ENCODE data around the gene SHMT2. TPM values are rescaled to one million over a fixed set of nuclear protein-coding genes. Genes with fewer than 3 reads are reported as not detected.

The SHMT2 gene
- total RNA-seq, 1 experiment from 2014 or later = 67.1 TPM

DNA sequence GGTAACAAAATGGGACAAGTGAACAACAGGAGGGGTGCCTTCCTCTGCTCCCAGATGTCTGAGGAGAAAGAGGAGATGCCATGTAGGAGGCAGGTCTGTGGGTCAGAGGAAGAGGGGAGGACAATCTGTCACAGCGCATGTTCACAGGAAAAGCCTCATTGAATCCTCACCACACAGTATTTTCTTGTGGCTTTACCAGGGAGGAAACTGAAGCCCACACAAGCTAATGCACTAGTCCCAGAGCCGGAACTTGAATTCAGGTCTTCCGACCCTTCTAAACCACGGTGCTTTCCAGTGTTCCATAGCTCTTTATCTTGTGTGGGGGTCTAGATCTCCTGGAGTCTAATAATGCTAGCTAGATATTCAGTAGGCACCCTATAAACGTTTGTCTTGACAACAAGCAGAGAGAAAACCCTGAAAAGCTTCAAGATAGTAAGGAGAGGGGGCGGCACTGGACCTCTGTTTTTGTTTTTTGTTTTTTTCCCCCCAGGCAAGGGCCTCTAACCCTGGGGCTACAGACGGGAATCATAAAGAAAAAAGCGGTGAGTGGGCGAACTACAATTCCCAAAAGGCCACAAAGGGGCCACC lies 371 bp upstream of the SHMT2 start:
- peak overlapping the region; percentile 96; the same call in 1 of the 2 replicates for H3K27ac ChIP-seq (ENCODE audit: low read length)
- CTCF ChIA-PET = interaction anchor here (0.7 to 2.3 kb wide), 5 partner anchors 10 to 102 kb away, joined by 3 to 17 read pairs (median 3); no protein-coding TSS in a partner anchor
- no peaks in the 10 kb centered on the region; the same call in none of the 2 replicates for H3K36me3 ChIP-seq (ENCODE audit: control insufficient read depth, insufficient read depth, low read length)
- H3K4me3 ChIP-seq (ENCODE audit: low read depth in 2 of 2, low read length in 2 of 2) = peak overlapping the region; percentile 94 to 97
- DNase-seq (ENCODE audit: low read depth, low spot score) (no peak), ATAC-seq (peak; percentile 31)
- no peak for TF ChIP-seq TCF7L2 (IDR thresholded peaks at IDR 0.05; ENCODE audit: low read depth, low read length)
- TF ChIP-seq, protein P1, sequence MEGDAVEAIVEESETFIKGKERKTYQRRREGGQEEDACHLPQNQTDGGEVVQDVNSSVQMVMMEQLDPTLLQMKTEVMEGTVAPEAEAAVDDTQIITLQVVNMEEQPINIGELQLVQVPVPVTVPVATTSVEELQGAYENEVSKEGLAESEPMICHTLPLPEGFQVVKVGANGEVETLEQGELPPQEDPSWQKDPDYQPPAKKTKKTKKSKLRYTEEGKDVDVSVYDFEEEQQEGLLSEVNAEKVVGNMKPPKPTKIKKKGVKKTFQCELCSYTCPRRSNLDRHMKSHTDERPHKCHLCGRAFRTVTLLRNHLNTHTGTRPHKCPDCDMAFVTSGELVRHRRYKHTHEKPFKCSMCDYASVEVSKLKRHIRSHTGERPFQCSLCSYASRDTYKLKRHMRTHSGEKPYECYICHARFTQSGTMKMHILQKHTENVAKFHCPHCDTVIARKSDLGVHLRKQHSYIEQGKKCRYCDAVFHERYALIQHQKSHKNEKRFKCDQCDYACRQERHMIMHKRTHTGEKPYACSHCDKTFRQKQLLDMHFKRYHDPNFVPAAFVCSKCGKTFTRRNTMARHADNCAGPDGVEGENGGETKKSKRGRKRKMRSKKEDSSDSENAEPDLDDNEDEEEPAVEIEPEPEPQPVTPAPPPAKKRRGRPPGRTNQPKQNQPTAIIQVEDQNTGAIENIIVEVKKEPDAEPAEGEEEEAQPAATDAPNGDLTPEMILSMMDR (IDR thresholded peaks at IDR 0.05) = no peak
- no peak for TF ChIP-seq SIN3A (IDR thresholded peaks at IDR 0.05; ENCODE audit: borderline replicate concordance, insufficient read depth, low read depth, low read length)
- TF ChIP-seq POLR2AphosphoS5 (IDR thresholded peaks at IDR 0.05; ENCODE audit: low read depth, low read length) = no peak
- TF ChIP-seq, protein P2, sequence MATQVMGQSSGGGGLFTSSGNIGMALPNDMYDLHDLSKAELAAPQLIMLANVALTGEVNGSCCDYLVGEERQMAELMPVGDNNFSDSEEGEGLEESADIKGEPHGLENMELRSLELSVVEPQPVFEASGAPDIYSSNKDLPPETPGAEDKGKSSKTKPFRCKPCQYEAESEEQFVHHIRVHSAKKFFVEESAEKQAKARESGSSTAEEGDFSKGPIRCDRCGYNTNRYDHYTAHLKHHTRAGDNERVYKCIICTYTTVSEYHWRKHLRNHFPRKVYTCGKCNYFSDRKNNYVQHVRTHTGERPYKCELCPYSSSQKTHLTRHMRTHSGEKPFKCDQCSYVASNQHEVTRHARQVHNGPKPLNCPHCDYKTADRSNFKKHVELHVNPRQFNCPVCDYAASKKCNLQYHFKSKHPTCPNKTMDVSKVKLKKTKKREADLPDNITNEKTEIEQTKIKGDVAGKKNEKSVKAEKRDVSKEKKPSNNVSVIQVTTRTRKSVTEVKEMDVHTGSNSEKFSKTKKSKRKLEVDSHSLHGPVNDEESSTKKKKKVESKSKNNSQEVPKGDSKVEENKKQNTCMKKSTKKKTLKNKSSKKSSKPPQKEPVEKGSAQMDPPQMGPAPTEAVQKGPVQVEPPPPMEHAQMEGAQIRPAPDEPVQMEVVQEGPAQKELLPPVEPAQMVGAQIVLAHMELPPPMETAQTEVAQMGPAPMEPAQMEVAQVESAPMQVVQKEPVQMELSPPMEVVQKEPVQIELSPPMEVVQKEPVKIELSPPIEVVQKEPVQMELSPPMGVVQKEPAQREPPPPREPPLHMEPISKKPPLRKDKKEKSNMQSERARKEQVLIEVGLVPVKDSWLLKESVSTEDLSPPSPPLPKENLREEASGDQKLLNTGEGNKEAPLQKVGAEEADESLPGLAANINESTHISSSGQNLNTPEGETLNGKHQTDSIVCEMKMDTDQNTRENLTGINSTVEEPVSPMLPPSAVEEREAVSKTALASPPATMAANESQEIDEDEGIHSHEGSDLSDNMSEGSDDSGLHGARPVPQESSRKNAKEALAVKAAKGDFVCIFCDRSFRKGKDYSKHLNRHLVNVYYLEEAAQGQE (IDR thresholded peaks at IDR 0.05; ENCODE audit: insufficient read depth in 1 of 2, low read depth in 2 of 2, low read length in 1 of 2) = no peak
- peaks cover 8% of the 10 kb centered on the region; the same call in 1 of the 2 replicates for H3K4me1 ChIP-seq (ENCODE audit: control insufficient read depth, insufficient read depth, low read length)
- no peaks in the 10 kb centered on the region for H3K27me3 ChIP-seq (ENCODE audit: control insufficient read depth, insufficient read depth, low read length)
- POLR2A ChIA-PET = no interaction called here
- H3K9me3 ChIP-seq (ENCODE audit: control insufficient read depth, insufficient read depth, low read depth, low read length) = no peaks in the 10 kb centered on the region
- intact Hi-C loops (cut with micrococcal nuclease; ENCODE audit: unreplicated experiment) (no loop called here), in situ Hi-C loops (cut with HindIII; ENCODE audit: low pct_unique_long_range_greater_than_20kb, low sequenced_read_pairs) (no loop called here)
- BruUV-seq (replicated peaks) = no TSS peak

DNA sequence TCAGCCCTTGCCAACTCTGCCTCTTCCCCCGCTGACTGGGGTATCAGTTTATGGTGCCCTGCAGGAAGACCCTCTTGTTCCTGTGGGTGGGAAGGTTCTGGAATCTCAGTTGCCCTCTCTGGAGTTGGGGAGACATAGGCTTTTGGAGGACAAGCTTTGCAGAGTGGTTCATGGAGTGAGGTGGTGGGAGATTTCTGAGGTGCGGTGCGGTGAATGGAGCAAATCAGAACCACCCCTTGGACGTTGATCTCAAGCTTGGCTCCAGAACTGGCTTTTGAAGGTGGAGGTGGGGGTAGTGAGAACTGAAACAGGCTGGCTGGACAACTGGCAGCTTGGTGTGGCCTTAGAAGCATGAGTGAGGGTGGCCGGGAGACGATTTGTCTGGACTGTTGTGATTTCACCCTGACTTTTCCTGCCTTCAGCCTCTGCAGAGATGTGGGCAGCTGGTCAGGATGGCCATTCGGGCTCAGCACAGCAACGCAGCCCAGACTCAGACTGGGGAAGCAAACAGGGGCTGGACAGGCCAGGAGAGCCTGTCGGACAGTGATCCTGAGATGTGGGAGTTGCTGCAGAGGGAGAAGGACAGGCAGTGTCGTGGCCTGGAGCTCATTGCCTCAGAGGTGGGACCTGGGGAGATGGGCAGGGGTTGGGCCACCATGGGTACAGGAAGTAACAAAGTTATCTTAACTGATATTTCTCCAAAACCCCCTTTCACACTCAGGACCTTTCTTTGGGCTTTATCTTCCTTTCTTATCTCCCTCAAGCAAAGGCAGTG lies 1.1 kb downstream of the SHMT2 start:
- BruUV-seq (replicated peaks) = no TSS peak

More for the DNA sequence above, 1.1 kb downstream of the SHMT2 start:
- Histone ChIP-seq H3K4me3 (ENCODE audit: low read depth in 2 of 2, low read length in 2 of 2) (peak overlapping the region; percentile 94 to 97), H3K4me1 (ENCODE audit: control insufficient read depth, insufficient read depth, low read length) (peaks cover 8% of the 10 kb centered on the region; the same call in 1 of the 2 replicates), H3K27me3 (ENCODE audit: control insufficient read depth, insufficient read depth, low read length) (no peaks in the 10 kb centered on the region), H3K36me3 (ENCODE audit: control insufficient read depth, insufficient read depth, low read length) (no peaks in the 10 kb centered on the region; the same call in none of the 2 replicates), H3K9me3 (ENCODE audit: control insufficient read depth, insufficient read depth, low read depth, low read length) (no peaks in the 10 kb centered on the region), H3K27ac (ENCODE audit: low read length) (peak overlapping the region; percentile 96)
- DNase-seq (ENCODE audit: low read depth, low spot score) (no peak), ATAC-seq (no peak)
- ChIA-PET POLR2A (no interaction called here), CTCF (interaction anchor here (1.0 to 2.3 kb wide), 3 partner anchors 8 to 17 kb away, joined by 3 to 17 read pairs (median 8); no protein-coding TSS in a partner anchor)
- intact Hi-C loops (cut with micrococcal nuclease; ENCODE audit: unreplicated experiment) (no loop called here), in situ Hi-C loops (cut with HindIII; ENCODE audit: low pct_unique_long_range_greater_than_20kb, low sequenced_read_pairs) (no loop called here)
- no peak for TF ChIP-seq SIN3A (IDR thresholded peaks at IDR 0.05; ENCODE audit: borderline replicate concordance, insufficient read depth, low read depth, low read length)
- TF ChIP-seq, protein P1 (IDR thresholded peaks at IDR 0.05) = no peak
- TF ChIP-seq, protein P2 (IDR thresholded peaks at IDR 0.05; ENCODE audit: insufficient read depth in 1 of 2, low read depth in 2 of 2, low read length in 1 of 2) = no peak
- no peak for TF ChIP-seq TCF7L2 (IDR thresholded peaks at IDR 0.05; ENCODE audit: low read depth, low read length)
- no peak for TF ChIP-seq POLR2AphosphoS5 (IDR thresholded peaks at IDR 0.05; ENCODE audit: low read depth, low read length)

Data from Panc1 (cell line).